Hippocampal formation (tissue), 2 donors: ENCODE results near the gene VMAC.
"Not testable (repeated sequence)": the region's sequence is repeated elsewhere in the genome, so short reads cannot be mapped to it uniquely, and the experiment has no call there.

Experiments used
- DNase-seq, 2 donors: peaks; one replicate each; lab custom pipeline; 2025; lab: John Stamatoyannopoulos, UW

VMAC gene

GRCh38 chr19:5904352-5905113 lies at the start of gene VMAC:
Gene VMAC (plus strand): TSS chr19:5904872. CDS start chr19:5904891, 19 bp downstream.
- peak; percentile 100 for DNase-seq

GRCh38 chr19:5855151-5855550 lies 49.5 kb upstream of the VMAC start:
- not testable (repeated sequence) for DNase-seq

GRCh38 chr19:5857203-5858081 lies 47.2 kb upstream of the VMAC start:
- no peak for DNase-seq

- DNase-seq = no peak
Measured at GRCh38 chr19:5863030-5863665, 41.5 kb upstream of the VMAC start.

GRCh38 chr19:5864013-5864720 lies 40.5 kb upstream of the VMAC start:
- DNase-seq = no peak

GRCh38 chr19:5864725-5865486 lies 39.8 kb upstream of the VMAC start:
- DNase-seq = no peak

GRCh38 chr19:5865772-5866171 lies 38.9 kb upstream of the VMAC start:
- no peak for DNase-seq

- DNase-seq = no peak
Measured at GRCh38 chr19:5867201-5868136, 37.2 kb upstream of the VMAC start.

- no peak for DNase-seq
Measured at GRCh38 chr19:5870986-5871394, 33.7 kb upstream of the VMAC start.

GRCh38 chr19:5873617-5874199 lies 31.0 kb upstream of the VMAC start:
- no peak for DNase-seq

- not testable (repeated sequence) for DNase-seq
Measured at GRCh38 chr19:5874496-5874895, 30.2 kb upstream of the VMAC start.

GRCh38 chr19:5877427-5877826 lies 27.2 kb upstream of the VMAC start:
- no peak for DNase-seq

- DNase-seq = no peak
Measured at GRCh38 chr19:5877882-5878281, 26.8 kb upstream of the VMAC start.

GRCh38 chr19:5880196-5880595 lies 24.5 kb upstream of the VMAC start:
- no peak for DNase-seq

- peak in 1 of 2 donors; percentile 24 for DNase-seq
Measured at GRCh38 chr19:5880604-5881078, 24.0 kb upstream of the VMAC start.

GRCh38 chr19:5881543-5882299 lies 23.0 kb upstream of the VMAC start:
- DNase-seq = no peak

GRCh38 chr19:5882421-5882968 lies 22.2 kb upstream of the VMAC start:
- DNase-seq = no peak

GRCh38 chr19:5883157-5883873 lies 21.4 kb upstream of the VMAC start:
- not testable (repeated sequence) for DNase-seq
